NT2/D1 (cell line): ENCODE results near the gene ERBB4.

Source experiments
- DNase-seq: peaks from one replicate; pipeline ENCODE4 v3.0.0-alpha.2; 2011; ENCODE audit warnings: low read depth, low spot score
- H3K27me3 ChIP-seq: 2 replicates; pipeline ENCODE4 v1.6.0; 2011; ENCODE audit warnings: mild to moderate bottlenecking; ENCODE audit not compliant: insufficient read length, insufficient read depth
- H3K36me3 ChIP-seq: 2 replicates; pipeline ENCODE4 v1.6.1; 2011; ENCODE audit warnings: mild to moderate bottlenecking, low read length, mixed read lengths; ENCODE audit not compliant: insufficient read depth, insufficient read length
- H3K4me1 ChIP-seq: 2 replicates; pipeline ENCODE4 v1.5.1; 2011; ENCODE audit not compliant: insufficient read depth, insufficient read length
- H3K4me3 ChIP-seq: 2 replicates; pipeline ENCODE4 v1.5.1; 2011; ENCODE audit warnings: low read depth; ENCODE audit not compliant: insufficient read length
- H3K9ac ChIP-seq: 2 replicates; pipeline ENCODE4 v1.6.0; 2011; ENCODE audit warnings: low read depth; ENCODE audit not compliant: insufficient read length
- H3K9me3 ChIP-seq: 2 replicates; pipeline ENCODE4 v1.5.1; 2011; ENCODE audit warnings: mild to moderate bottlenecking, low read length; ENCODE audit not compliant: insufficient read depth
- SUZ12 ChIP-seq: IDR thresholded peaks from 2 replicates; pipeline ENCODE4 v1.6.1; 2011; ENCODE audit not compliant: insufficient read length, insufficient read depth; ENCODE audit errors: extremely low read depth
- YY1 ChIP-seq: IDR thresholded peaks from 2 replicates; pipeline ENCODE4 v1.6.1; 2011; ENCODE audit not compliant: insufficient read length, insufficient read depth
- ZNF274 ChIP-seq: IDR thresholded peaks from 2 replicates; pipeline ENCODE4 v1.6.1; 2011; ENCODE audit warnings: mild to moderate bottlenecking, low read depth, low read length

ERBB4 gene

GRCh38 chr2:211494536-211494935 is 1044.1 kb downstream of the ERBB4 start:
- Histone ChIP-seq H3K4me1 (no peaks in the 10 kb centered on the region), H3K9ac (no peak overlapping the region), H3K27me3 (no peaks in the 10 kb centered on the region), H3K4me3 (no peak overlapping the region), H3K9me3 (no peaks in the 10 kb centered on the region), H3K36me3 (no peaks in the 10 kb centered on the region)
- TF ChIP-seq YY1 (no peak), ZNF274 (no peak), SUZ12 (no peak)
- DNase-seq = no peak

GRCh38 chr2:211494085-211494484 is 1044.5 kb downstream of the ERBB4 start:
- no peak for TF ChIP-seq YY1
- TF ChIP-seq ZNF274 = no peak
- no peak for TF ChIP-seq SUZ12
- no peaks in the 10 kb centered on the region for H3K9me3 ChIP-seq
- no peaks in the 10 kb centered on the region for H3K36me3 ChIP-seq
- no peaks in the 10 kb centered on the region for H3K27me3 ChIP-seq
- H3K4me3 ChIP-seq = no peak overlapping the region
- no peak overlapping the region for H3K9ac ChIP-seq
- no peaks in the 10 kb centered on the region for H3K4me1 ChIP-seq
- no peak for DNase-seq

GRCh38 chr2:211487733-211488132 is 1050.9 kb downstream of the ERBB4 start:
- no peaks in the 10 kb centered on the region for H3K36me3 ChIP-seq
- no peaks in the 10 kb centered on the region for H3K9me3 ChIP-seq
- no peak overlapping the region for H3K4me3 ChIP-seq
- H3K9ac ChIP-seq = no peak overlapping the region
- H3K27me3 ChIP-seq = no peaks in the 10 kb centered on the region
- no peaks in the 10 kb centered on the region for H3K4me1 ChIP-seq
- no peak for DNase-seq
- no peak for TF ChIP-seq YY1
- no peak for TF ChIP-seq SUZ12
- TF ChIP-seq ZNF274 = no peak

- Histone ChIP-seq H3K4me3 (no peak overlapping the region), H3K4me1 (no peaks in the 10 kb centered on the region), H3K9me3 (no peaks in the 10 kb centered on the region), H3K9ac (no peak overlapping the region), H3K27me3 (no peaks in the 10 kb centered on the region), H3K36me3 (no peaks in the 10 kb centered on the region)
- DNase-seq = no peak
- TF ChIP-seq ZNF274 = no peak
- TF ChIP-seq YY1 = no peak
- no peak for TF ChIP-seq SUZ12
Observed at GRCh38 chr2:211479536-211480150, 1059.0 kb downstream of the ERBB4 start.

- no peak for TF ChIP-seq ZNF274
- no peak for TF ChIP-seq SUZ12
- TF ChIP-seq YY1 = no peak
- Histone ChIP-seq H3K9ac (no peak overlapping the region), H3K36me3 (no peaks in the 10 kb centered on the region), H3K9me3 (peaks cover 4% of the 10 kb centered on the region; the same call in 1 of the 2 replicates), H3K27me3 (no peaks in the 10 kb centered on the region), H3K4me1 (no peaks in the 10 kb centered on the region), H3K4me3 (no peak overlapping the region)
- no peak for DNase-seq
Observed at GRCh38 chr2:211477537-211478275, 1060.9 kb downstream of the ERBB4 start.

- no peaks in the 10 kb centered on the region for H3K27me3 ChIP-seq
- H3K9ac ChIP-seq = no peak overlapping the region
- no peak overlapping the region for H3K4me3 ChIP-seq
- H3K4me1 ChIP-seq = no peaks in the 10 kb centered on the region
- no peak for DNase-seq
- no peaks in the 10 kb centered on the region for H3K36me3 ChIP-seq
- TF ChIP-seq YY1 = no peak
- no peak for TF ChIP-seq ZNF274
- no peak for TF ChIP-seq SUZ12
- peaks cover 4% of the 10 kb centered on the region; the same call in 1 of the 2 replicates for H3K9me3 ChIP-seq
Observed at GRCh38 chr2:211473116-211473515, 1065.5 kb downstream of the ERBB4 start.

GRCh38 chr2:211469664-211470059 is 1068.9 kb downstream of the ERBB4 start:
- Histone ChIP-seq H3K36me3 (no peaks in the 10 kb centered on the region), H3K27me3 (no peaks in the 10 kb centered on the region), H3K9ac (no peak overlapping the region), H3K4me1 (no peaks in the 10 kb centered on the region), H3K4me3 (no peak overlapping the region), H3K9me3 (peaks cover 4% of the 10 kb centered on the region; the same call in 1 of the 2 replicates)
- no peak for DNase-seq
- TF ChIP-seq SUZ12 (no peak), YY1 (no peak), ZNF274 (no peak)
